ENCODE measurements around the gene GNMT. TPM values are rescaled to one million over a fixed set of nuclear protein-coding genes. Genes with fewer than 3 reads are reported as not detected.

GNMT gene
- total and polyA plus RNA-seq, 10 of the 15 experiments (the other 5 are each of a cell fraction or from before 2014, with no cell fraction given) = 0.27 to 1.1 (median 0.39) TPM

DNA sequence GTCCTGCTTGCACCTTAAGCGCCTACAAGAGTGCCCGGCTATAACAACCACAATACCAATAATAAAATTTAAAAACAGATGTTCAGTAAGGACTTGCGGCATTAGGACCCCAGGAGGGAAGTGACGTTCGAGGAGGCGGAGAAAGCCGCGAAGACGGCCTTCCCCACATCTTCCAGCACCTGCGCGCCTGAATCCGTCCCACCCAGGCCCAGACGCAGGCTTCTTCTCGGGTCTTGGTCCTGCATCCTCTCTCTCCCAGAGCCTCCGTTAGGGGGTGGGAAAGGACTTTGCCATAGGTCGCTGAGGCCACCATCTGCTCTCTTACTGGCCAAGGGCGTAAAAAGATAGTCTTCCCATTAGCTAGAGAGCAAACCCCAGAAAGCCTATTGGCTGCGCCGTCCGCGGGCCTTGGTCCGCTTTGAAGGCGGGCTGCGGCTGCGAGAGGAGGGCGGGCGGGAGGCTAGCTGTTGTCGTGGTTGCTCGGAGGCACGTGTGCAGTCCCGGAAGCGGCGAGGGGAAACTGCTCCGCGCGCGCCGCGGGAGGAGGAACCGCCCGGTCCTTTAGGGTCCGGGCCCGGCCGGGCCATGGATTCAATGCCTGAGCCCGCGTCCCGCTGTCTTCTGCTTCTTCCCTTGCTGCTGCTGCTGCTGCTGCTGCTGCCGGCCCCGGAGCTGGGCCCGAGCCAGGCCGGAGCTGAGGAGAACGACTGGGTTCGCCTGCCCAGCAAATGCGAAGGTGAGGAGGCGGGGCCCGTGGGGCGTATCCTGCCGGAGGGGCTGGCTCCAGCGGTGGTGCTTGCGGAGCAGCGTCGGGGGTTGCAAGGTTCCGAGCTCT, 31.4 kb upstream of the GNMT start, which contains the start of gene CNPY3 (continued):
- no peak for TF ChIP-seq CBX3 (IDR thresholded peaks at IDR 0.05; ENCODE audit: borderline replicate concordance, low read depth)
- TF ChIP-seq POU2F2 (IDR thresholded peaks at IDR 0.05; ENCODE audit: borderline replicate concordance, low read depth, low read length) = peak; percentile 24; the same call in 2 of the 3 replicates
- no peak for TF ChIP-seq CHD1 (IDR thresholded peaks at IDR 0.05; ENCODE audit: low read depth, low read length)
- TF ChIP-seq, protein P1, sequence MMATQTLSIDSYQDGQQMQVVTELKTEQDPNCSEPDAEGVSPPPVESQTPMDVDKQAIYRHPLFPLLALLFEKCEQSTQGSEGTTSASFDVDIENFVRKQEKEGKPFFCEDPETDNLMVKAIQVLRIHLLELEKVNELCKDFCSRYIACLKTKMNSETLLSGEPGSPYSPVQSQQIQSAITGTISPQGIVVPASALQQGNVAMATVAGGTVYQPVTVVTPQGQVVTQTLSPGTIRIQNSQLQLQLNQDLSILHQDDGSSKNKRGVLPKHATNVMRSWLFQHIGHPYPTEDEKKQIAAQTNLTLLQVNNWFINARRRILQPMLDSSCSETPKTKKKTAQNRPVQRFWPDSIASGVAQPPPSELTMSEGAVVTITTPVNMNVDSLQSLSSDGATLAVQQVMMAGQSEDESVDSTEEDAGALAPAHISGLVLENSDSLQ (IDR thresholded peaks at IDR 0.05) = no peak; the same call in 1 of the 2 replicates
- TF ChIP-seq, protein P2, sequence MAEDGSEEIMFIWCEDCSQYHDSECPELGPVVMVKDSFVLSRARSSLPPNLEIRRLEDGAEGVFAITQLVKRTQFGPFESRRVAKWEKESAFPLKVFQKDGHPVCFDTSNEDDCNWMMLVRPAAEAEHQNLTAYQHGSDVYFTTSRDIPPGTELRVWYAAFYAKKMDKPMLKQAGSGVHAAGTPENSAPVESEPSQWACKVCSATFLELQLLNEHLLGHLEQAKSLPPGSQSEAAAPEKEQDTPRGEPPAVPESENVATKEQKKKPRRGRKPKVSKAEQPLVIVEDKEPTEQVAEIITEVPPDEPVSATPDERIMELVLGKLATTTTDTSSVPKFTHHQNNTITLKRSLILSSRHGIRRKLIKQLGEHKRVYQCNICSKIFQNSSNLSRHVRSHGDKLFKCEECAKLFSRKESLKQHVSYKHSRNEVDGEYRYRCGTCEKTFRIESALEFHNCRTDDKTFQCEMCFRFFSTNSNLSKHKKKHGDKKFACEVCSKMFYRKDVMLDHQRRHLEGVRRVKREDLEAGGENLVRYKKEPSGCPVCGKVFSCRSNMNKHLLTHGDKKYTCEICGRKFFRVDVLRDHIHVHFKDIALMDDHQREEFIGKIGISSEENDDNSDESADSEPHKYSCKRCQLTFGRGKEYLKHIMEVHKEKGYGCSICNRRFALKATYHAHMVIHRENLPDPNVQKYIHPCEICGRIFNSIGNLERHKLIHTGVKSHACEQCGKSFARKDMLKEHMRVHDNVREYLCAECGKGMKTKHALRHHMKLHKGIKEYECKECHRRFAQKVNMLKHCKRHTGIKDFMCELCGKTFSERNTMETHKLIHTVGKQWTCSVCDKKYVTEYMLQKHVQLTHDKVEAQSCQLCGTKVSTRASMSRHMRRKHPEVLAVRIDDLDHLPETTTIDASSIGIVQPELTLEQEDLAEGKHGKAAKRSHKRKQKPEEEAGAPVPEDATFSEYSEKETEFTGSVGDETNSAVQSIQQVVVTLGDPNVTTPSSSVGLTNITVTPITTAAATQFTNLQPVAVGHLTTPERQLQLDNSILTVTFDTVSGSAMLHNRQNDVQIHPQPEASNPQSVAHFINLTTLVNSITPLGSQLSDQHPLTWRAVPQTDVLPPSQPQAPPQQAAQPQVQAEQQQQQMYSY (CRISPR knock-in tag; IDR thresholded peaks at IDR 0.05) = no peak
- TF ChIP-seq, protein P3, sequence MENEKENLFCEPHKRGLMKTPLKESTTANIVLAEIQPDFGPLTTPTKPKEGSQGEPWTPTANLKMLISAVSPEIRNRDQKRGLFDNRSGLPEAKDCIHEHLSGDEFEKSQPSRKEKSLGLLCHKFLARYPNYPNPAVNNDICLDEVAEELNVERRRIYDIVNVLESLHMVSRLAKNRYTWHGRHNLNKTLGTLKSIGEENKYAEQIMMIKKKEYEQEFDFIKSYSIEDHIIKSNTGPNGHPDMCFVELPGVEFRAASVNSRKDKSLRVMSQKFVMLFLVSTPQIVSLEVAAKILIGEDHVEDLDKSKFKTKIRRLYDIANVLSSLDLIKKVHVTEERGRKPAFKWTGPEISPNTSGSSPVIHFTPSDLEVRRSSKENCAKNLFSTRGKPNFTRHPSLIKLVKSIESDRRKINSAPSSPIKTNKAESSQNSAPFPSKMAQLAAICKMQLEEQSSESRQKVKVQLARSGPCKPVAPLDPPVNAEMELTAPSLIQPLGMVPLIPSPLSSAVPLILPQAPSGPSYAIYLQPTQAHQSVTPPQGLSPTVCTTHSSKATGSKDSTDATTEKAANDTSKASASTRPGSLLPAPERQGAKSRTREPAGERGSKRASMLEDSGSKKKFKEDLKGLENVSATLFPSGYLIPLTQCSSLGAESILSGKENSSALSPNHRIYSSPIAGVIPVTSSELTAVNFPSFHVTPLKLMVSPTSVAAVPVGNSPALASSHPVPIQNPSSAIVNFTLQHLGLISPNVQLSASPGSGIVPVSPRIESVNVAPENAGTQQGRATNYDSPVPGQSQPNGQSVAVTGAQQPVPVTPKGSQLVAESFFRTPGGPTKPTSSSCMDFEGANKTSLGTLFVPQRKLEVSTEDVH (IDR thresholded peaks at IDR 0.05; ENCODE audit: low read depth, partially characterized antibody) = peak; percentile 1
- TF ChIP-seq, protein P4, sequence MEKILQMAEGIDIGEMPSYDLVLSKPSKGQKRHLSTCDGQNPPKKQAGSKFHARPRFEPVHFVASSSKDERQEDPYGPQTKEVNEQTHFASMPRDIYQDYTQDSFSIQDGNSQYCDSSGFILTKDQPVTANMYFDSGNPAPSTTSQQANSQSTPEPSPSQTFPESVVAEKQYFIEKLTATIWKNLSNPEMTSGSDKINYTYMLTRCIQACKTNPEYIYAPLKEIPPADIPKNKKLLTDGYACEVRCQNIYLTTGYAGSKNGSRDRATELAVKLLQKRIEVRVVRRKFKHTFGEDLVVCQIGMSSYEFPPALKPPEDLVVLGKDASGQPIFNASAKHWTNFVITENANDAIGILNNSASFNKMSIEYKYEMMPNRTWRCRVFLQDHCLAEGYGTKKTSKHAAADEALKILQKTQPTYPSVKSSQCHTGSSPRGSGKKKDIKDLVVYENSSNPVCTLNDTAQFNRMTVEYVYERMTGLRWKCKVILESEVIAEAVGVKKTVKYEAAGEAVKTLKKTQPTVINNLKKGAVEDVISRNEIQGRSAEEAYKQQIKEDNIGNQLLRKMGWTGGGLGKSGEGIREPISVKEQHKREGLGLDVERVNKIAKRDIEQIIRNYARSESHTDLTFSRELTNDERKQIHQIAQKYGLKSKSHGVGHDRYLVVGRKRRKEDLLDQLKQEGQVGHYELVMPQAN (conservative IDR thresholded peaks at IDR 0.05) = peak; percentile 96
- peak; percentile 86 for TF ChIP-seq IKZF1 (conservative IDR thresholded peaks at IDR 0.05)
- no peak for TF ChIP-seq KDM1A (IDR thresholded peaks at IDR 0.05; ENCODE audit: borderline replicate concordance)
- 0 out of 2 replicates have a peak, but pooled peaks have one; percentile 61 for TF ChIP-seq FOXM1 (IDR thresholded peaks at IDR 0.05; ENCODE audit: low read depth, low read length)
- TF ChIP-seq, protein P5, sequence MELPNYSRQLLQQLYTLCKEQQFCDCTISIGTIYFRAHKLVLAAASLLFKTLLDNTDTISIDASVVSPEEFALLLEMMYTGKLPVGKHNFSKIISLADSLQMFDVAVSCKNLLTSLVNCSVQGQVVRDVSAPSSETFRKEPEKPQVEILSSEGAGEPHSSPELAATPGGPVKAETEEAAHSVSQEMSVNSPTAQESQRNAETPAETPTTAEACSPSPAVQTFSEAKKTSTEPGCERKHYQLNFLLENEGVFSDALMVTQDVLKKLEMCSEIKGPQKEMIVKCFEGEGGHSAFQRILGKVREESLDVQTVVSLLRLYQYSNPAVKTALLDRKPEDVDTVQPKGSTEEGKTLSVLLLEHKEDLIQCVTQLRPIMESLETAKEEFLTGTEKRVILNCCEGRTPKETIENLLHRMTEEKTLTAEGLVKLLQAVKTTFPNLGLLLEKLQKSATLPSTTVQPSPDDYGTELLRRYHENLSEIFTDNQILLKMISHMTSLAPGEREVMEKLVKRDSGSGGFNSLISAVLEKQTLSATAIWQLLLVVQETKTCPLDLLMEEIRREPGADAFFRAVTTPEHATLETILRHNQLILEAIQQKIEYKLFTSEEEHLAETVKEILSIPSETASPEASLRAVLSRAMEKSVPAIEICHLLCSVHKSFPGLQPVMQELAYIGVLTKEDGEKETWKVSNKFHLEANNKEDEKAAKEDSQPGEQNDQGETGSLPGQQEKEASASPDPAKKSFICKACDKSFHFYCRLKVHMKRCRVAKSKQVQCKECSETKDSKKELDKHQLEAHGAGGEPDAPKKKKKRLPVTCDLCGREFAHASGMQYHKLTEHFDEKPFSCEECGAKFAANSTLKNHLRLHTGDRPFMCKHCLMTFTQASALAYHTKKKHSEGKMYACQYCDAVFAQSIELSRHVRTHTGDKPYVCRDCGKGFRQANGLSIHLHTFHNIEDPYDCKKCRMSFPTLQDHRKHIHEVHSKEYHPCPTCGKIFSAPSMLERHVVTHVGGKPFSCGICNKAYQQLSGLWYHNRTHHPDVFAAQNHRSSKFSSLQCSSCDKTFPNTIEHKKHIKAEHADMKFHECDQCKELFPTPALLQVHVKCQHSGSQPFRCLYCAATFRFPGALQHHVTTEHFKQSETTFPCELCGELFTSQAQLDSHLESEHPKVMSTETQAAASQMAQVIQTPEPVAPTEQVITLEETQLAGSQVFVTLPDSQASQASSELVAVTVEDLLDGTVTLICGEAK (IDR thresholded peaks at IDR 0.05; ENCODE audit: borderline replicate concordance) = peak; percentile 84
- peak; percentile 52; the same call in 1 of the 2 replicates for TF ChIP-seq HDGF (IDR thresholded peaks at IDR 0.05)
- 0 out of 2 replicates have a peak, but pooled peaks have one; percentile 75 for TF ChIP-seq POLR2AphosphoS2 (IDR thresholded peaks at IDR 0.05; ENCODE audit: low read depth, low read length)
- TF ChIP-seq CBFB (IDR thresholded peaks at IDR 0.05; ENCODE audit: low read depth) = 0 out of 2 replicates have a peak, but pooled peaks have one; percentile 43
